Measurements from ENCODE around the gene SNAP47. TPM values are rescaled to one million over a fixed set of nuclear protein-coding genes. Genes with fewer than 3 reads are reported as not detected.
A peak's percentile ranks its signal among the peaks of the same experiment; 100 is the strongest.
"Not testable (repeated sequence)": the region's sequence is repeated elsewhere in the genome, so short reads cannot be mapped to it uniquely, and the experiment has no call there.

Gene SNAP47, protein sequence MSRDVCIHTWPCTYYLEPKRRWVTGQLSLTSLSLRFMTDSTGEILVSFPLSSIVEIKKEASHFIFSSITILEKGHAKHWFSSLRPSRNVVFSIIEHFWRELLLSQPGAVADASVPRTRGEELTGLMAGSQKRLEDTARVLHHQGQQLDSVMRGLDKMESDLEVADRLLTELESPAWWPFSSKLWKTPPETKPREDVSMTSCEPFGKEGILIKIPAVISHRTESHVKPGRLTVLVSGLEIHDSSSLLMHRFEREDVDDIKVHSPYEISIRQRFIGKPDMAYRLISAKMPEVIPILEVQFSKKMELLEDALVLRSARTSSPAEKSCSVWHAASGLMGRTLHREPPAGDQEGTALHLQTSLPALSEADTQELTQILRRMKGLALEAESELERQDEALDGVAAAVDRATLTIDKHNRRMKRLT
- 31.6 TPM for polyA plus RNA-seq (2013, experiment 1 of 2)
- 30.1 TPM for polyA plus RNA-seq (2013, experiment 2 of 2)

DNA sequence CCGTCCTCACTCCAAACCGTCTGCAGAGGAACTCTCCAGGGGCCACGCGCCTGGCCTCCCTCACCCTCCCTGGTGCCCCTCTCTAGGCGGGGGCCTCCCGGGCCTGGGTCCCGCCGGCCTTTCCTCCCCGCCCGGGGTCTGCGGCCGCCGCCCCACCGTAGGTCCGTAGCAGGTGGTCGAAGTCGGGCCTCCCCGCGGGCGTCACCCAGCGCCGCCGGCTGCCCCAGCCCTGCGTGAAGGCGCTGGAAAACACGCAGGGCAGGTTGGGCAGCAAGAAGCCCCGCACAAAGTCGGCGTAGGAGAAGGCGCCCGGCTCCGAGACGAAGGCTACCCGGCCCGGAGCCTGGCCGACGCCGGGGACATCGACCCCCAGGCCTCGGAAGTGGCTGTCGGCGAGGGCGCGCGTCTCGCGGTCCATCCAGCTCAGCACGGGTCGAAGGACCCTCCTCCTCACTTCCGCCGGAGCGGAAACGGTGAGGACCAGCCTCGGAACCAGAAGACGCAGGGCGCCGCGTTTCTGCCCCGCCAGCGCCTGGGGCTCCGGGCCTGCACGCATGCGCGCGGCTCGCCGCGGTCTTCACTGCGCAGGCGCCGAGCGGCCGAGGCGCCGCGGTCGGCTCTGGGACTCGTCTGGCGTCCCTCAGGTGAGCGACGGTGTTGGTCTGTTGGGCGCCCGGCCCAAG, at the start of gene SNAP47, which contains the start of gene JMJD4:
Gene SNAP47 (plus strand): TSS at position 580 of the 683 bp plus-strand sequence. CDS start 12,302 bp downstream, outside the sequence.
Gene JMJD4 (minus strand): TSS at position 447 of the 683 bp plus-strand sequence. CDS start 29 bp downstream, at position 418.
- WGBS = under 1% methylated on average over 83 of the region's 83 CpGs
- H3K27me3 ChIP-seq (ENCODE audit: insufficient read depth, low read length) = no peaks in the 10 kb centered on the region
- peak within 1 kb of the TSS; percentile 76 for H3K27ac ChIP-seq (ENCODE audit: low read depth, low read length)
- H3K4me1 ChIP-seq (ENCODE audit: insufficient read depth, low read length) = peaks cover 3% of the 10 kb centered on the region; the same call in 1 of the 2 replicates
- peaks cover 35% of the 10 kb centered on the region for H3K36me3 ChIP-seq (ENCODE audit: insufficient read depth, low read length)
- no peaks in the 10 kb centered on the region for H3K9me3 ChIP-seq (ENCODE audit: insufficient read depth, low read depth, low read length)
- H3K4me3 ChIP-seq (ENCODE audit: low read length) = peak within 1 kb of the TSS; percentile 82
- peak within 1 kb of the TSS; percentile 91 for H3K9ac ChIP-seq (ENCODE audit: low read depth, low read length)

DNA sequence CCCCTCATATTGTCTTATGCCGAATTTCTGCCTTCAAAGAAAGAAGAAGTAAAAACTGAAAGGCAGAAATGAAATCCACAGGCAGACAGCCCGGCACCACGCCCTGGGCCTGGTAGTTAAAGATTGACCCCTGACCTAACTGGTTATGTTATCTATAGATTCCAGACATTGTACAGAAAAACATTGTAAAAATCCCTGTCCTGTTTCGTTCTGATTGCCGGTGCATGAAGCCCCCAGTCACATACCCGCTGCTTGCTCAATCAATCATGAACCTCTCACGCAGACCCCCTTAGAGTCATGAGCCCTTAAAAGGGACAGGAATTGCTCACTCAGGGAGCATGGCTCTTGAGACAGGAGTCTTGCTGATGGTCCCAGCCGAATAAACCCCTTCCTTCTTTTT, 49.4 kb upstream of the SNAP47 start:
- Histone ChIP-seq H3K4me3 (ENCODE audit: low read length) (no peak overlapping the region), H3K27ac (ENCODE audit: low read depth, low read length) (no peak overlapping the region), H3K4me1 (ENCODE audit: insufficient read depth, low read length) (no peaks in the 10 kb centered on the region), H3K36me3 (ENCODE audit: insufficient read depth, low read length) (no peaks in the 10 kb centered on the region), H3K9ac (ENCODE audit: low read depth, low read length) (no peak overlapping the region), H3K27me3 (ENCODE audit: insufficient read depth, low read length) (no peaks in the 10 kb centered on the region), H3K9me3 (ENCODE audit: insufficient read depth, low read depth, low read length) (peaks cover 30% of the 10 kb centered on the region)
- 97% methylated on average over 8 of the region's 8 CpGs for WGBS

DNA sequence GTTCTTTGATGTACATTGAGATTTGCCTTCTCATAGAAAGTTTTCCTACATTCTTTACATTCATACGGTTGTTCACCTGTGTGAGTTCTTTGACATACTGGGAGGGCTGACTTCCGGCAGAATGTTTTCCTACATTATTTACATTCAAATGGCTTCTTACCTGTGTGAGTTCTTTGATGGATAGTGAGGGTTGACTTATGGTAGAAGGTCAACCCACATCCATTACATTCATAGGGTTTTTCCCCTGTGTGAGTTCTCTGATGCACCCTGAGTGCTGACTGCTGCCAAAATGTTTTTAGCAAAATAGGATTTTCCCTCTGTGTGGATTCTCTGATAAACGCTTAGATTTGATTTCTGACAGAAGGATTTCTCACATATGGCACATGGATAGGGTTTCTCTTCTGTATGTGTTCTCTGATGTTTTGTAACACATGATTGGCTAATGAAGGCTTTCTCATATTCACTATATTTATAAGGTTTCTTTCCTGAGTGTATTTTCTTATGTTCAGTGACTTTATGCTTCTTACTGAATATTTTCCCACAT, 37.8 kb upstream of the SNAP47 start:
- no peaks in the 10 kb centered on the region for H3K4me1 ChIP-seq (ENCODE audit: insufficient read depth, low read length)
- no peaks in the 10 kb centered on the region for H3K27me3 ChIP-seq (ENCODE audit: insufficient read depth, low read length)
- H3K9ac ChIP-seq (ENCODE audit: low read depth, low read length) = no peak overlapping the region
- WGBS = 100% methylated on average over 1 of the region's 3 CpGs
- H3K9me3 ChIP-seq (ENCODE audit: insufficient read depth, low read depth, low read length) = peaks cover 60% of the 10 kb centered on the region
- H3K27ac ChIP-seq (ENCODE audit: low read depth, low read length) = no peak overlapping the region
- no peak overlapping the region for H3K4me3 ChIP-seq (ENCODE audit: low read length)
- H3K36me3 ChIP-seq (ENCODE audit: insufficient read depth, low read length) = no peaks in the 10 kb centered on the region

DNA sequence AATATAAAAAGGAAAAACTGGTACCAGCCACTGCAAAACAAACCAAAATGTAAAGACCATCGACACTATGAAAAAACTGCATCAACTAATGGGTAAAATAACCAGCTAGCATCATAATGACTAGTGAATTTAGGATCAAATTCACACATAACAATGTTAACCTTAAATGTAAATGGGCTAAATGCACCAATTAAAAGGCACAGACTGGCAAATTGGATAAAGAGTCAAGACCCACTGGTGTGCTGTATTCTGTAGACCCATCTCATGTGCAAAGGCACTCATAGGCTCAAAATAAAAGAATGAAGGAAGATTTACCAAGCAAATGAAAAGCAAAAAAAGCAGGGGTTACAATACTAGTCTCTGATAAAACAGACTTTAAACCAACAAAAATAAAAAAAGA, 33.6 kb upstream of the SNAP47 start:
- not testable (repeated sequence) for H3K4me3 ChIP-seq (ENCODE audit: low read length); H3K9ac ChIP-seq (ENCODE audit: low read depth, low read length); H3K4me1 ChIP-seq (ENCODE audit: insufficient read depth, low read length); H3K36me3 ChIP-seq (ENCODE audit: insufficient read depth, low read length); H3K27ac ChIP-seq (ENCODE audit: low read depth, low read length); H3K27me3 ChIP-seq (ENCODE audit: insufficient read depth, low read length)
- H3K9me3 ChIP-seq (ENCODE audit: insufficient read depth, low read depth, low read length) = peaks cover 37% of the 10 kb centered on the region
- no CpG with 5 or more reads among the region's 1 CpG for WGBS

DNA sequence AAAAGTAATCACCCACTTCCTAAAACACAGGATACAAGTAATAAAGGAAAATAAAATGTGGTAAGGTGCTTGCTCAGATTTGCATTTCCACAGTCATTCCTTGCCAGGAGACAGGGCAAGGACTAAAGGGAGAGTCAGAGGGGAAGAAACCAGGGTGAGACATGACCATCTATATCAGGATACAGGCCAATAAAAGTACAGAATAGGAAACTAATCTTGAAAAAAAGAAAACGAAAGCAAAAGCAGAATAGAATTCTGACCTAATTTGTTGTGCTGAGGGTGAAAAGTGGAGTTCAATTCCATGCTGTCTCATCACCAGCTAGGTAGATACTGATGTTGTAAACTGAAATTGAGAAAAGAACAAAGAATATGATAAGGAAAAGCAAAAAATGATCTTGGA, 27.4 kb upstream of the SNAP47 start:
- Histone ChIP-seq H3K4me1 (ENCODE audit: insufficient read depth, low read length) (no peaks in the 10 kb centered on the region), H3K9me3 (ENCODE audit: insufficient read depth, low read depth, low read length) (peaks cover 35% of the 10 kb centered on the region), H3K36me3 (ENCODE audit: insufficient read depth, low read length) (no peaks in the 10 kb centered on the region), H3K27me3 (ENCODE audit: insufficient read depth, low read length) (no peaks in the 10 kb centered on the region), H3K9ac (ENCODE audit: low read depth, low read length) (no peak overlapping the region), H3K4me3 (ENCODE audit: low read length) (no peak overlapping the region), H3K27ac (ENCODE audit: low read depth, low read length) (no peak overlapping the region)
- WGBS = 80% methylated on average over 1 of the region's 1 CpG

DNA sequence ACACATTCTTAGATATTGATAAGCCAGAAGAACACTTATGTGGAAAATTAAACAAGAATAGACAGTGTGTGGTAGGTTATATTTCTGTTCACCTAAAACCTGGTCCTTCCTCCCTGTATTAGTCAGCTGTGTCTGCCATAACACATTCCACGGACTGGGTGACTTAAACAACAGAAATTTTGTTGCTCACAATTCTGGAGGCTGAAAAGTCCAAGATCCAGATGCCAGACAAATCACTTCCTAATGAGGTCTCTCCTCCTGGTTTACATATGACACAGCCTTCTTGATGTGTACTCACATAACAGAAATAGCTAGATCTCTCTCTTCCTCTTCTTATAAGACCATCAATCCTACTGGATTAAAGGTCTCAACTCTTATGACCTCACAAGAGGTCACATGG, 25.8 kb upstream of the SNAP47 start:
- H3K36me3 ChIP-seq (ENCODE audit: insufficient read depth, low read length) = no peaks in the 10 kb centered on the region
- WGBS = 72% methylated on average over 1 of the region's 1 CpG
- H3K9ac ChIP-seq (ENCODE audit: low read depth, low read length) = no peak overlapping the region
- H3K4me1 ChIP-seq (ENCODE audit: insufficient read depth, low read length) = no peaks in the 10 kb centered on the region
- peaks cover 46% of the 10 kb centered on the region for H3K9me3 ChIP-seq (ENCODE audit: insufficient read depth, low read depth, low read length)
- H3K4me3 ChIP-seq (ENCODE audit: low read length) = no peak overlapping the region
- H3K27me3 ChIP-seq (ENCODE audit: insufficient read depth, low read length) = no peaks in the 10 kb centered on the region
- no peak overlapping the region for H3K27ac ChIP-seq (ENCODE audit: low read depth, low read length)

DNA sequence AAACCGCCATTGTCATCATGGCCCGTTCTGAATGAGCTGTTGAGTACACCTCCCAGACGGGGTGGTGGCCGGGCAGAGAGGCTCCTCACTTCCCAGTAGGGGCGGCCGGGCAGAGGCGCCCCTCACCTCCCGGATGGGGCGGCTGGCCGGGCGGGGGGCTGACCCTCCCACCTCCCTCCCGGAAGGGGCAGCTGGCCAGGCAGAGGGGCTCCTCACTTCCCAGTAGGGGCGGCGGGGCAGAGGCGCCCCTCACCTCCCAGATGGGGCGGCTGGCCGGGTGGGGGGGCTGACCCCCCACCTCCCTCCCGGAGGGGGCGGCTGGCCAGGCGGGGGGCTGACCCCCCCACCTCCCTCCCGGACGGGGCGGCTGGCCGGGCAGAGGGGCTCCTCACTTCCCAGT, 24.8 kb upstream of the SNAP47 start:
- not testable (repeated sequence) for H3K27ac ChIP-seq (ENCODE audit: low read depth, low read length); H3K4me1 ChIP-seq (ENCODE audit: insufficient read depth, low read length); H3K4me3 ChIP-seq (ENCODE audit: low read length); H3K27me3 ChIP-seq (ENCODE audit: insufficient read depth, low read length); H3K9ac ChIP-seq (ENCODE audit: low read depth, low read length); H3K36me3 ChIP-seq (ENCODE audit: insufficient read depth, low read length)
- peaks cover 55% of the 10 kb centered on the region for H3K9me3 ChIP-seq (ENCODE audit: insufficient read depth, low read depth, low read length)
- WGBS = 96% methylated on average over 17 of the region's 24 CpGs

DNA sequence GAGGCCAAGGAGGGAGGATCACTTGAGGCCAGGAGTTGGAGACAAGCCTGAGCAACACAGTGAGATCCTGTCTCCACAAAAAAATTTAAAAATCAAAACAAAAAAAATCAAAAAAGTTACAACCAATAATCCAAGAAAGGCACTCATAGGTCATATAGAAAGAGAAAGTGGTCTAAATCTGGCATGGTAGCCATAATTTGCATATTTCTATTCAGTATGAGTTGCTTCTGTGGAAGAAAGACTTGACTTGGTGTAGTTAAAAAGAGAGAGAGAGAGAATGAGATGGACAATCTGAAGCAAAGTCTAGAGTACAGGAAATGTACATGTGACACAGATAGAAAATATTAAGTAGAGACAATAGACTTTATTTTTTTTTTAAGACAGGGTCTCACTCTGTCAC, 22.6 kb upstream of the SNAP47 start:
- Histone ChIP-seq H3K36me3 (ENCODE audit: insufficient read depth, low read length) (no peaks in the 10 kb centered on the region), H3K27me3 (ENCODE audit: insufficient read depth, low read length) (no peaks in the 10 kb centered on the region), H3K4me3 (ENCODE audit: low read length) (no peak overlapping the region), H3K9ac (ENCODE audit: low read depth, low read length) (no peak overlapping the region), H3K27ac (ENCODE audit: low read depth, low read length) (no peak overlapping the region), H3K4me1 (ENCODE audit: insufficient read depth, low read length) (no peaks in the 10 kb centered on the region), H3K9me3 (ENCODE audit: insufficient read depth, low read depth, low read length) (peaks cover 44% of the 10 kb centered on the region)

DNA sequence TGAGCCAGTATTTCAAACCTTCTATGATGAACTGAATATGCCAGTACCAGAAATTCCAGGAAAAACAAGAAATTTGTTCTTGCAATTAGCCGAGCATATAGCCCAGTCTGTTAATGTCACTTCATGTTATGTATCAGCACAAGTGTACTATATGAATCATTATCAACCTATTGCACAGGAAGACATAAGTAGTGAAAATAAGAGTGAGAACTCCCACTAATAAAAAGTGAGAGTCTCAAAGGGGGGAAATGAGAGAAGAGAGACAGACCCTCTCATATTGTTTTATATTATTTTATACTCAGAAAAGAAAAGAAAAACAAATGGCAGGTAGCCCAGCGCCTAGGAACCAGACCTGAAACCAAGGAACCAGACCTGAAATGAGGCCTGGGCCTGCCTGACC, 16.3 kb upstream of the SNAP47 start:
- Histone ChIP-seq H3K9ac (ENCODE audit: low read depth, low read length) (no peak overlapping the region), H3K36me3 (ENCODE audit: insufficient read depth, low read length) (no peaks in the 10 kb centered on the region), H3K27me3 (ENCODE audit: insufficient read depth, low read length) (no peaks in the 10 kb centered on the region), H3K4me3 (ENCODE audit: low read length) (no peak overlapping the region), H3K27ac (ENCODE audit: low read depth, low read length) (no peak overlapping the region), H3K9me3 (ENCODE audit: insufficient read depth, low read depth, low read length) (peaks cover 58% of the 10 kb centered on the region), H3K4me1 (ENCODE audit: insufficient read depth, low read length) (no peaks in the 10 kb centered on the region)
- 82% methylated on average over 2 of the region's 2 CpGs for WGBS

DNA sequence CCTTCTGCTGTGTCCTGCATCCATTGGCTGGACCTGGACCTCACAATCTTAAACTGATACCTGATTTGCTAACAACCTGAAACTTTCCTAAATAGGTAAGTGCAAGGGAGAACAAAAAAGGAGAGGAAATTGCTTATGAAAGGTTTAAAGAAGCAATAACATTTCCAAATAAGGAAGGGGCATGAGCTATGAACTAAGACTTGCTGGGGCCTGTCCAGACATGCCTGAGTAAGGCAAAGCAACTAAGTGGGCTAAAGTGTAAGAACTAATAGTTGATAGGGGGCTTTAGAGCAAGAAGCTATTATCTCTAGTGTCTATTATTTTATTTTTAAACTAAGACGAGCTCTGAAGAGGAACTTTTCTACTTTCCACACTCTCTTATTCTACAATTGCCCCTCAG, 11.8 kb upstream of the SNAP47 start:
- H3K9ac ChIP-seq (ENCODE audit: low read depth, low read length) = no peak overlapping the region
- H3K27ac ChIP-seq (ENCODE audit: low read depth, low read length) = no peak overlapping the region
- H3K4me3 ChIP-seq (ENCODE audit: low read length) = no peak overlapping the region
- peaks cover 47% of the 10 kb centered on the region for H3K9me3 ChIP-seq (ENCODE audit: insufficient read depth, low read depth, low read length)
- H3K4me1 ChIP-seq (ENCODE audit: insufficient read depth, low read length) = no peaks in the 10 kb centered on the region
- 0 out of 2 replicates have a peak, but pooled peaks cover 3% of the 10 kb centered on the region for H3K27me3 ChIP-seq (ENCODE audit: insufficient read depth, low read length)
- 100% methylated on average over 1 of the region's 1 CpG for WGBS
- H3K36me3 ChIP-seq (ENCODE audit: insufficient read depth, low read length) = no peaks in the 10 kb centered on the region

DNA sequence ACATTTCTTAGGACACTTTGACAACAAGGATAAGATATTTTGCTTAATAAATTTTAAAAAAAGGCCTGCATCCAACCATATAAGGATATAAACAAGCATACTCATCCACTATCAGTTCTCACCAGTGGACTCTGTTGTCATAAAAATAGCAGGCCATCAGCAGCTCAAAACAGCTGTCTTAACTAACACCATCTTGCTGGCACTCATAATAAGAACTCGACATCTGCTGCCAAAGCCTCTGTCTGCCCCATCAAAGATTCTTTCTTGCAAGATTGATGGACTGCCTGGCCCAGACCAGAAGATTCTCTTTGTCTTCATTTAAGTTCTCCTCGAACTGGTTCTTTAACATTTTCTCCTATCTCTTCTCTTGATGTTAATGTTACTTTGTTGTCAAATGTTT, 10.2 kb upstream of the SNAP47 start:
- H3K9ac ChIP-seq (ENCODE audit: low read depth, low read length) = no peak overlapping the region
- H3K36me3 ChIP-seq (ENCODE audit: insufficient read depth, low read length) = no peaks in the 10 kb centered on the region
- H3K4me3 ChIP-seq (ENCODE audit: low read length) = no peak overlapping the region
- no peak overlapping the region for H3K27ac ChIP-seq (ENCODE audit: low read depth, low read length)
- peaks cover 34% of the 10 kb centered on the region for H3K9me3 ChIP-seq (ENCODE audit: insufficient read depth, low read depth, low read length)
- WGBS = 86% methylated on average over 1 of the region's 2 CpGs
- 0 out of 2 replicates have a peak, but pooled peaks cover 3% of the 10 kb centered on the region for H3K27me3 ChIP-seq (ENCODE audit: insufficient read depth, low read length)
- H3K4me1 ChIP-seq (ENCODE audit: insufficient read depth, low read length) = peaks cover 8% of the 10 kb centered on the region; the same call in 1 of the 2 replicates

Measured in HUES64 (cell line).